Neutrophil (primary cell): Measurements from ENCODE around the gene EAPP.

Experiments
- H3K27ac ChIP-seq: fragments of 200-600 bp; sonication (generic); 2 replicates; pipeline ENCODE4 v1.5.1; 2016; ENCODE audit warnings: mild to moderate bottlenecking, moderate library complexity
- H3K27me3 ChIP-seq: fragments of 200-600 bp; sonication (generic); 2 replicates; pipeline ENCODE4 v1.6.0; 2016; ENCODE audit warnings: mild to moderate bottlenecking
- H3K36me3 ChIP-seq: fragments of 200-600 bp; sonication (generic); 2 replicates; pipeline ENCODE4 v1.5.1; 2017
- H3K4me1 ChIP-seq, 2 experiments: fragments of 200-600 bp in 1 of 2; sonication (generic) in 1 of 2; 1 replicate in 1 of 2; 2 replicates in 1 of 2; pipeline versions ENCODE4 v1.5.1 to v1.6.1; 2013 to 2016; ENCODE audit warnings: low read depth in 1 of 2, low read length in 1 of 2, mild to moderate bottlenecking in 1 of 2, moderate library complexity in 1 of 2; ENCODE audit not compliant: control insufficient read depth in 1 of 2, insufficient read depth in 1 of 2
- H3K4me3 ChIP-seq, 2 experiments: fragments of 200-600 bp in 1 of 2; sonication (generic) in 1 of 2; 1 replicate in 1 of 2; 2 replicates in 1 of 2; pipeline ENCODE4 v1.5.1; 2013 to 2016; ENCODE audit warnings: low read depth in 1 of 2, low read length in 1 of 2, mild to moderate bottlenecking in 1 of 2, moderate library complexity in 1 of 2
- H3K9me3 ChIP-seq: fragments of 200-600 bp; sonication (generic); 2 replicates; pipeline ENCODE4 v1.5.1; 2016
- CTCF ChIP-seq: fragments of 200-600 bp; sonication (generic); IDR thresholded peaks from 2 replicates; pipeline ENCODE4 v1.5.1; 2016; ENCODE audit warnings: antibody characterized with exemption

EAPP gene

DNA sequence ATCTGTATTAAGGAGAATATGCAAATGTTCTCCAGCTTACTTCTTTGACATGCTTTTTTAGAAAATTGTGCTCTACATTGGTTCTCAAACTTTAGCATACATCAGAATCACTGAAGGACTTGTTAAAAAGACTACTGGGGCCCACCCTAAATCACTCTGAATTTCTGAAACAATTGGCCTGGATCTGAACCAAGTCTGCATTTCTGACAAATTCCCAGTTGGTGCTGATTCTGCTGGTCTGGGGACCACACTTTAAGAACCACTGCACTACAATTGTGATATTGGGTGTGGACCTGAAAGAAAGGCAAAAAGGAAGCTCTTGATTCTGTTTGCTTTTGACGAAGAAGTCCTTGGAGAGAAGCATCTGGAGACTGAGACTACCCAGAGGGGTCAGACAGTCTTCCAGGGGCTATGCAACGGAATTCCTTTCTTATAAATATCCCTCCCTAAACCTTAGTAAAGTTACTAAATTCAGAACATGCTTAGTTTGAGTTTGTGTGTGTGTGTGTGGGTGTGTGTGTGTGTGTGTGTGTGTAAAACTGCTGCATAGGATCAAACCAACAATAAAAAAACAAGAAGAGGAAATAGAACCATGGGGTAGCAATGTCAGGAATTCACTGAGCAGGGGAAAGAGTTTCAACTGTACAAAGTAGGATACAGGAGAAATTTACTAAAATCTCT lies 36.8 kb downstream of the EAPP start:
- Histone ChIP-seq H3K27me3 (no peaks in the 10 kb centered on the region), H3K27ac (no peak overlapping the region), H3K4me1 (peaks cover 0 to under 1% of the 10 kb centered on the region in 2 experiments), H3K36me3 (no peaks in the 10 kb centered on the region), H3K4me3 (no peak overlapping the region), H3K9me3 (no peaks in the 10 kb centered on the region)
- TF ChIP-seq CTCF = no peak

DNA sequence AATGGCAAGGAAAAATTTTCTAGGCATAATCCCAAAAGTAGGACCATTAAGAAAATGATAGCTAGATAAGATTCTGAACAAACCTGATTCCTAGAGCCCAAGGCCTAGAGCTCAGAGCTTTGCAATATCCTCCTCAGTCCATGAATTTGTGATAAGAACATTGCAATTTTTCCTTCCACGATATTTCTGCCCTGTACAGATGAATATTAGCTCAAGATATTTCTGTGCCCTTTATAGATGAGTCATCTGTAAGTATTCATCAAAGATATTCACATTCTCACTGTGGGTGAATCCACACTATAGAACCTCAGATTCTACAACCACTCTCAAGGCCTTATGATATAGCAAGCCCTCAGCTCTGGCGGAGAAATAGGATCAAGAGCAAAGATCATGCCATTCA lies 37.5 kb downstream of the EAPP start:
- H3K4me1 ChIP-seq = peaks cover 1 to 8% of the 10 kb centered on the region in 2 experiments
- H3K4me3 ChIP-seq = no peak overlapping the region
- no peaks in the 10 kb centered on the region for H3K9me3 ChIP-seq
- TF ChIP-seq CTCF = no peak
- no peaks in the 10 kb centered on the region for H3K27me3 ChIP-seq
- H3K27ac ChIP-seq = no peak overlapping the region
- no peaks in the 10 kb centered on the region for H3K36me3 ChIP-seq

DNA sequence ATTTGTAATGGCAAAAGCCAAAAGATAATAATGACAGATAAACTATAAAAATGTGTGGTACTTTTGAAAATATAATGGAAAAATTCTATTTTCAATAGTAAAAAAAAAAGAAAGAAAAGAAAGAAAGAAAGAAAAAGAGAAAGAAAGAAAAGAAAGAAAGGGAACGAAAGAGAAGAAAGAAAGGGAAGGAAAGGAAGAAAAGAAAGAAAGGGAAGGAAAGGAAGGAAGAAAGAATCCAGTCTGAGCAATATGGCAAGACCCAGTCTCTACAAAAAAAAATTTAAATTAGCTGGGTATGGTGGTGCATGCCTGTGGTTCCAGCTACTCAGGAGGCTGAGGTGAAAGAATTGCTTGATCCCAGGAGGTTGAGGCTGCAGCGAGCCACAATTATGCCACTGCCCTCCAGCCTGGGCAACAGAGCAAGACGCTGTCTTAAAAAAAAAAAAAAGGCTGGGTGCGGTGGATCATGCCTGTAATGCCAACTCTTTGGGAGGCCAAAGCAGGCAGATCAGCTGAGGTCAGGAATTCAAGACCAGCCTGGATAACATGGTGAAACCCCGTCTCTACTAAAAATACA lies 38.4 kb downstream of the EAPP start:
- Histone ChIP-seq H3K27me3 (no peaks in the 10 kb centered on the region), H3K4me1 (peaks cover 10 to 17% of the 10 kb centered on the region in 2 experiments), H3K36me3 (no peaks in the 10 kb centered on the region), H3K4me3 (no peak overlapping the region), H3K27ac (no peak overlapping the region), H3K9me3 (no peaks in the 10 kb centered on the region)
- no peak for TF ChIP-seq CTCF

DNA sequence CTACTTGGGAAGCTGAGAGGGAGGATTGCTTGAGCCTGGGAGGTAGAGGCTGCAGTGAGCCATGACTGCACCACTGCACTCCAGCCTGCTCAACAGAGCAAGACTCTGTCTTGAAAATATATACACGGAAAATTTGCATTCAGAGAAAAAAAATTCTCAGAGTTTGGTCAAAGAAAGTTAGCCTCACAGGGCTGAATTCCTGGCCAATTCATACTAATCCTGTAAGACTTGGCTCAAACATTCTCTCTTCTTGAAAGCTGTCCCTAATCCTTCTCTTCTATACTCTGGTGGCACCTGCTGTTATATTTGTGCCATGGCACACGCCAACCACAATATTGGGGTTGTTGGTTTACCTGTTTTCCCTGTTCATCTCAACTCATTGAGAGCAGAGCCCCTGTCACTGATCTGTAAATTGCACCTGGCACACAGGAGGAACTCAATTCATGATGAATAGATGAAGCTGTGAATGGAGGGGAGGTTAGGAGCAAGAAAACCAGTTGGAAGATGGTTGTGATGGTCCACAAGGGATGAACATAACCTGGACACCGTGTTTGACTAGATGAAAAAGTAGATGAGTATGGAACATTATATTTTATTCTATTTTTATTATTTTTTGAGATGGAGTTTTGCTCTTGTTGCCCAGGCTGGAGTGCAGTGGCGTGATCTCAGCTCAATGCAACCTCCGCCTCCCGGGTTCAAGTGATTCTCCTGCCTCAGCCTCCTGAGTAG lies 40.7 kb downstream of the EAPP start:
- Histone ChIP-seq H3K27me3 (no peaks in the 10 kb centered on the region), H3K27ac (no peak overlapping the region), H3K36me3 (no peaks in the 10 kb centered on the region), H3K4me3 (no peak overlapping the region), H3K4me1 (peaks cover 13 to 38% of the 10 kb centered on the region in 2 experiments), H3K9me3 (no peaks in the 10 kb centered on the region)
- no peak for TF ChIP-seq CTCF

DNA sequence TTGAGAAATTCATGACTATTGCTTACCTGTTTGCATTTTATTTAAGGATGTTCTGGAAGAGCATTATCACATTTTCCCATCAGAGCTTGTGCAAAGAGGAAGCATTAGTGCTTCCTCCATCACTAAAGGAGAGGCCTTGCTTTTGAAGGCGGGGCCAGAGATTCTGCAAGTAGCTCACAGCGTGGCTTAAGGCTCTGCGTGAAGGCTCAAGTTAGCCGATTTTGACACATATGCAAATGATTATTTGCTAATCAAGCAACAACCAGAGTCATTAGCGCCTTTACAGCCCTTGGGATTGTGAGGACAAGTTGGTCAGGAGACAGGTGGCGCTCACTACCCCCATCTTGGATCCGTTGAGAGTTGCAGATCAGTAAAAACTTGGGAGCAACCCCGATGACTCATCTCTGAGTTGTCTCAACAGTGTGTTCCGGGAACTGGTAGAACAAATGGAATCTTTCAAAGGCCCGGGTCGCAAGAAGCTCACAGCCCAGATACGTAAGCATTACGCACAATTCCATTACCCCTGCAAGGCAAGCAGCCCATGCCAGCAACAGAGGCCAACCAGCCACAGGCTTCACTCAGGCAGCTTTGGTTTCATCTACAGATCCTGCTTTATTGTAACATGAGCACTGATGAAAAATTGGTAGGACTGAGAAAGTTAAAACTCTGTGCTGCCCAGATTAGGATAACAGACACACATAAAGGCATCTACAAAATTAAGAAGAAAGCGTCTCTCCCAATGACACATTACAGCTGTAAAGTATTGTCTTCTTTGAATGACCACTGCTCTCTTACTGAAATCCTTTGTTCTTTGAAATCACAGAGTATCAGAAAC lies 42.6 kb downstream of the EAPP start:
- H3K36me3 ChIP-seq = no peaks in the 10 kb centered on the region
- peaks cover 16 to 47% of the 10 kb centered on the region in 2 experiments for H3K4me1 ChIP-seq
- TF ChIP-seq CTCF = no peak
- peak overlapping the region in 1 of 2 experiments; percentile 51 for H3K4me3 ChIP-seq
- no peaks in the 10 kb centered on the region for H3K9me3 ChIP-seq
- peak overlapping the region; percentile 56 for H3K27ac ChIP-seq
- H3K27me3 ChIP-seq = no peaks in the 10 kb centered on the region
